Activated naive CD4-positive, alpha-beta T cell treated with anti-CD3 and anti-CD28 coated beads, Interleukin-2, amount 50 U/mL, for 24 hours (primary cell): ENCODE data around the gene DIPK1B.
A peak's percentile ranks its signal among the peaks of the same experiment; 100 is the strongest.

ENCODE experiments used
- H3K27ac Mint-ChIP-seq: one replicate; pipeline ENCODE4 v1.8.0; 2021; ENCODE audit warnings: mild to moderate bottlenecking, mixed read lengths
- H3K27me3 Mint-ChIP-seq: one replicate; pipeline ENCODE4 v1.8.0; 2021; ENCODE audit warnings: mixed read lengths
- H3K36me3 Mint-ChIP-seq: one replicate; pipeline ENCODE4 v1.8.0; 2021; ENCODE audit warnings: mixed read lengths
- H3K4me1 Mint-ChIP-seq: one replicate; pipeline ENCODE4 v1.8.0; 2021; ENCODE audit warnings: mixed read lengths
- H3K4me3 Mint-ChIP-seq: one replicate; pipeline ENCODE4 v1.8.0; 2021; ENCODE audit warnings: mild to moderate bottlenecking, mixed read lengths
- H3K9me3 Mint-ChIP-seq: one replicate; pipeline ENCODE4 v1.8.0; 2021; ENCODE audit warnings: mixed read lengths

The DIPK1B gene

DNA sequence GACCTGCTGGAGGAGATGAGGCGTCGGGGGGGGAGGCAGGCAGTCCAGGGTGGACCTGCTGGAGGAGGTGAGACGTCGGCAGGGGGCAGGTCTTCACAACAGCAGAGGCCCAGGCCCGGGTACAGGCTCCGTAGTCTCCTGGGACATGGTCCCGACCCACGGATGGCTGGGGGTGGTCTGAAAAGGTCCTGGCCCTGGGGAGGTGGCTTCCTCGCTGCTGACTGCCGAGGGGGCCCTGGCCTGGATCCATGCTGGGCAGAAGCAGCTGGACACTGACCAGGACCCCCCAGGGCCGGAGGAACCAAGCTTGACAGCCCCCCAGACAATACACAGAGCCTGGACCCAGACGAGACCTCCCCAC lies 41.1 kb upstream of the DIPK1B start:
- Mint-ChIP-seq H3K27me3 (peaks cover 2% of the 10 kb centered on the region), H3K4me3 (no peak overlapping the region), H3K4me1 (no peaks in the 10 kb centered on the region), H3K9me3 (no peaks in the 10 kb centered on the region), H3K36me3 (no peaks in the 10 kb centered on the region), H3K27ac (no peak overlapping the region)

DNA sequence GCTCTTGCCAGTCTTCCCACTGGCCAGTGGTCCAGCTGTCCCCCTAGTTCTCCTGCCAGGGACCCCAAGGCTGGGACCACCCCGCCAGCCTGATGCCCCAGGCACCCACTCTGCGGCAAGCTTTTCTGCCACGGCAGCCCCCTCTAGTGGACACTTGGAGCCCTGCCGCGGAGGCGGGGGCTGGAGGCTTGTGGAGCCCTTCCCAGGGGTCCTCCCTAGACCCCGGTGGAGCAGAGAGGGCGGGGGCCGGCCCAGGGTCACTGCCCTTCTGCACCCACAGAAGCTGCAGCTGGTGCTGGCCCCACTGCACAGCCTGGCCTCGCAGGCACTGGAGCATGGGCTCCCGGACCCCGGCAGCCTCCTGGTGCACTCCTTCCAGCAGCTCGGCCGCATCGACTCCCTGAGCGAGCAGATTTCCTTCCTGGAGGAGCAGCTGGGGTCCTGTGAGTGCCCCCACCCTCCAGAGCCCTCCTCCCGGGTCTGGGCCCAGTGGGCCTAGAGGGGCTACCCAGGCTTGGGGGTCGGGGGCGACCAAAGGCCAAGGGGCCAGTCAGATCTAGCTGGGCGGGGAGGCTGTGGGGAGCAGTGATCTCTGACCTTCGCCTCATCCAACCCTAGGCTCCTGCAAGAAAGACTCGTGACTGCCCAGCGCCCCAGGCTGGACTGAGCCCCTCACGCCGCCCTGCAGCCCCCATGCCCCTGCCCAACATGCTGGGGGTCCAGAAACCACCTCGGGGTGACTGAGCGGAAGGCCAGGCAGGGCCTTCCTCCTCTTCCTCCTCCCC lies 40.5 kb upstream of the DIPK1B start:
- Mint-ChIP-seq H3K9me3 (no peaks in the 10 kb centered on the region), H3K4me1 (no peaks in the 10 kb centered on the region), H3K4me3 (no peak overlapping the region), H3K27me3 (peaks cover 2% of the 10 kb centered on the region), H3K27ac (no peak overlapping the region), H3K36me3 (no peaks in the 10 kb centered on the region)

DNA sequence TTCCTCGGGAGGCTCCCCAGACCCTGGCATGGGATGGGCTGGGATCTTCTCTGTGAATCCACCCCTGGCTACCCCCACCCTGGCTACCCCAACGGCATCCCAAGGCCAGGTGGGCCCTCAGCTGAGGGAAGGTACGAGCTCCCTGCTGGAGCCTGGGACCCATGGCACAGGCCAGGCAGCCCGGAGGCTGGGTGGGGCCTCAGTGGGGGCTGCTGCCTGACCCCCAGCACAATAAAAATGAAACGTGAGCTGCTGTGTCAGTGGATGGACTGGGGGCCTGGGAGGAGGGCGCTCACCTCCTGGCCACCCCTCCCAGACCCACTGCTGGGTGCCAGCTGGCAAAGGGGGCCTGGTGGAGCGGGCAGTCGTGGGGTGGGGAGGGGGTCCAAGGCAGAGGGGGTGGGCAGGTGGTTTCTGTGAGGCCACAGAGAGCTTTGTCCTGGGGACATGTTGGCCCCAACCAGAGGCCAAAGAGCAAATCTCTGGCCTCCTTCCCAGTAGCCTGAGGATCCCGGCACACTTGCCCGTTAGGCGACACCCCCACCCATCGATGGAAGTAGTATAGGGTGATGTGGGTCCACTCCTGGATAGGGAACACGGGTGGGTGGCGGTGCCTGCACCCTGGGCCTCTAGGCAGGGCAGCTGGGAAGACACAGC lies 39.8 kb upstream of the DIPK1B start:
- H3K4me1 Mint-ChIP-seq: no peaks in the 10 kb centered on the region
- no peak overlapping the region for H3K4me3 Mint-ChIP-seq
- H3K9me3 Mint-ChIP-seq: no peaks in the 10 kb centered on the region
- no peak overlapping the region for H3K27ac Mint-ChIP-seq
- H3K27me3 Mint-ChIP-seq: peaks cover 2% of the 10 kb centered on the region
- no peaks in the 10 kb centered on the region for H3K36me3 Mint-ChIP-seq

GRCh38 chr9:136673088-136673974 lies 39.0 kb upstream of the DIPK1B start:
- no peak overlapping the region for H3K4me3 Mint-ChIP-seq
- H3K4me1 Mint-ChIP-seq: no peaks in the 10 kb centered on the region
- no peak overlapping the region for H3K27ac Mint-ChIP-seq

GRCh38 chr9:136673975-136674785 lies 38.2 kb upstream of the DIPK1B start:
- Mint-ChIP-seq H3K4me1 (no peaks in the 10 kb centered on the region), H3K36me3 (no peaks in the 10 kb centered on the region), H3K4me3 (no peak overlapping the region), H3K27ac (peak overlapping the region; percentile 30), H3K27me3 (no peaks in the 10 kb centered on the region), H3K9me3 (no peaks in the 10 kb centered on the region)

More at GRCh38 chr9:136673088-136673974, 39.0 kb upstream of the DIPK1B start:
- Mint-ChIP-seq H3K9me3 (no peaks in the 10 kb centered on the region), H3K27me3 (peaks cover 2% of the 10 kb centered on the region), H3K36me3 (no peaks in the 10 kb centered on the region)

- no peaks in the 10 kb centered on the region for H3K9me3 Mint-ChIP-seq
- H3K36me3 Mint-ChIP-seq: no peaks in the 10 kb centered on the region
- H3K27me3 Mint-ChIP-seq: no peaks in the 10 kb centered on the region
- no peak overlapping the region for H3K27ac Mint-ChIP-seq
- H3K4me3 Mint-ChIP-seq: no peak overlapping the region
- H3K4me1 Mint-ChIP-seq: no peaks in the 10 kb centered on the region
These were observed 37.5 kb upstream of the DIPK1B start for GRCh38 chr9:136674786-136675349.

DNA sequence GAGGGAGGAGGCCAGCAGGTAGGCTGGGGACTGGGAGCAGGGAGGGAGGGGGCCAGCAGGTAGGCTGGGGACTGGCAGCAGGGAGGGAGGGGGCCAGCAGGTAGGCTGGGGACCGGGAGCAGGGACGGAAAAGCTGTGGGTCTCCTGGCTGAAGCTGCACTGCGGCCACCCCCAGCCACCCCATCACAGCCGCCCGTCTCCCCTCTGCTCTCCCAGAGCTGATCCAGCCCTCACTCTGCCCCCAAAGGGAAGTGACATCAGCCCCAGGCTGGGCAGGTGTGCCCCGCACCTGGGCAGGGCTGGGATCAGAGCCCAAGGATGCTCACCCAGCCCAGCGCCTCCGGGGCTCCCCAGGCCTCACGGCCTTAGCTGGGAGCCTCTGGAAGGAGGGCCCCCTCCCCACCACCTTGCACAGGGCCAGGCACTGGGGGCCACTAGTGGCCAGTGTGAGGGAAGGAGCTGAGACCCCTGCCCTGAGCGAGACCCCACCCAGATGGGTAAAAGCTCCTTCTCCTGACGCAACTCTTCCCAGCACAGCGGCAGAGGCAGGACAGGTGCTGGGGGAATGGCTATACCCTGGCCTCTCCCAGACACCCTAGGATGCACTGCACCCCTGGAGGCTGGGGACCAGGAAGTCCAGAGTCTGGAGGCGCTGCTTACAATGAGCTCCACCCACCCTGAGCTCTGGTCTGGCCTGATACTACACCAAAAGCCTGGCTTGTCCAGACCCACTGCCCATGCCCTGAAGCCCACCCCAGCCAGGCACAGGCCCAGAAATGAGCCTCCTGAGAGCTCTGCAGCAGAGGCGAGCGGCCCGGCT lies 36.7 kb upstream of the DIPK1B start:
- Mint-ChIP-seq H3K36me3 (no peaks in the 10 kb centered on the region), H3K9me3 (no peaks in the 10 kb centered on the region), H3K27ac (no peak overlapping the region), H3K4me1 (no peaks in the 10 kb centered on the region), H3K4me3 (no peak overlapping the region), H3K27me3 (no peaks in the 10 kb centered on the region)

- Mint-ChIP-seq H3K27me3 (no peaks in the 10 kb centered on the region), H3K4me3 (no peak overlapping the region), H3K9me3 (no peaks in the 10 kb centered on the region), H3K36me3 (no peaks in the 10 kb centered on the region), H3K4me1 (no peaks in the 10 kb centered on the region), H3K27ac (no peak overlapping the region)
These were observed 36.0 kb upstream of the DIPK1B start for GRCh38 chr9:136676297-136676794.

GRCh38 chr9:136676920-136677686 lies 35.3 kb upstream of the DIPK1B start:
- H3K27me3 Mint-ChIP-seq: no peaks in the 10 kb centered on the region
- H3K36me3 Mint-ChIP-seq: no peaks in the 10 kb centered on the region
- H3K4me3 Mint-ChIP-seq: no peak overlapping the region
- no peak overlapping the region for H3K27ac Mint-ChIP-seq
- no peaks in the 10 kb centered on the region for H3K9me3 Mint-ChIP-seq
- H3K4me1 Mint-ChIP-seq: no peaks in the 10 kb centered on the region

- Mint-ChIP-seq H3K9me3 (no peaks in the 10 kb centered on the region), H3K27ac (no peak overlapping the region), H3K36me3 (no peaks in the 10 kb centered on the region), H3K4me1 (no peaks in the 10 kb centered on the region), H3K27me3 (no peaks in the 10 kb centered on the region), H3K4me3 (no peak overlapping the region)
These were observed 34.3 kb upstream of the DIPK1B start for GRCh38 chr9:136678034-136678433.

DNA sequence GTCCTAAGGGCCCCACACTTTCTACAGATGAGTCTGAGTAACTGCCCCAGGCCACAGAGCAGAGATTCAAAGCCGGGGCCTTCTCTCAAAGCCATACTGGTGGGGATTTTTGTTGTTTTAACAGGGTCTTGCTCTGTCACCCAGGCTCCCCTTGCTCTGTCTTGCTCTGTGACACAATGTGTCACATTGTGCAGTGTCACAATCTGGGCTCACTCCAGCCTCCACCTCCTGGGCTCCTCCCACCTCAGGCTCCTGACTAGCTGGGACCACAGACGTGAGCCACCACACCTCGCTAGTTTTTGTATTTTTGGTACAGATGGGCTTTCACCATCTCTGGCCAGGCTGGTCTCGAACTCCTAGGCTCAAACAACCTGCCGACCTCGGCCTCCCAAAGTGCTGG lies 33.7 kb upstream of the DIPK1B start:
- H3K9me3 Mint-ChIP-seq: no peaks in the 10 kb centered on the region
- no peaks in the 10 kb centered on the region for H3K36me3 Mint-ChIP-seq
- no peak overlapping the region for H3K4me3 Mint-ChIP-seq
- H3K27me3 Mint-ChIP-seq: no peaks in the 10 kb centered on the region
- no peak overlapping the region for H3K27ac Mint-ChIP-seq
- no peaks in the 10 kb centered on the region for H3K4me1 Mint-ChIP-seq

GRCh38 chr9:136679431-136679941 lies 32.9 kb upstream of the DIPK1B start:
- Mint-ChIP-seq H3K36me3 (no peaks in the 10 kb centered on the region), H3K4me3 (no peak overlapping the region), H3K27me3 (no peaks in the 10 kb centered on the region), H3K9me3 (no peaks in the 10 kb centered on the region), H3K27ac (no peak overlapping the region), H3K4me1 (no peaks in the 10 kb centered on the region)

DNA sequence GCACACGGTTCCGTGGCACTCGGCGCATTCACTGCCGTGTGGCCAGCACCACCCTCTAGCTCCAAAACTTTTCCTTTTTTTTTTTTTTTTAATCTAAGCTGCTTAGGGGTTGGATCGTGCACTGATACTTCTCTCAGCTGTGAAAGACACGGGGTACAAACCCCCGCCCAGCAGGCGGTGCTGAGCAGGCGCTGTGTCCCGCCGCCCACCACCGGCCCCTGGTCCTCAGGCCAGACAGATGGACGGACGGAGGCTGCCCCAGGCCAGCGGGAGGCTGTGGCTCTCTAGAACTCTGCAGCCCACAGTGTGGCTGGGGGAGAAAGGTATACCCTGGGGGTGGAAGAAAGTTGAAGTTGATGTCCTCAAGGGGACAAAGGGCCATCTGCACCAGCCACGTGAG lies 31.3 kb upstream of the DIPK1B start:
- H3K4me3 Mint-ChIP-seq: no peak overlapping the region
- H3K4me1 Mint-ChIP-seq: no peaks in the 10 kb centered on the region
- H3K27me3 Mint-ChIP-seq: no peaks in the 10 kb centered on the region
- H3K9me3 Mint-ChIP-seq: no peaks in the 10 kb centered on the region
- no peaks in the 10 kb centered on the region for H3K36me3 Mint-ChIP-seq
- no peak overlapping the region for H3K27ac Mint-ChIP-seq
